ENCODE measurements around the gene UIMC1.

UIMC1 gene

DNA sequence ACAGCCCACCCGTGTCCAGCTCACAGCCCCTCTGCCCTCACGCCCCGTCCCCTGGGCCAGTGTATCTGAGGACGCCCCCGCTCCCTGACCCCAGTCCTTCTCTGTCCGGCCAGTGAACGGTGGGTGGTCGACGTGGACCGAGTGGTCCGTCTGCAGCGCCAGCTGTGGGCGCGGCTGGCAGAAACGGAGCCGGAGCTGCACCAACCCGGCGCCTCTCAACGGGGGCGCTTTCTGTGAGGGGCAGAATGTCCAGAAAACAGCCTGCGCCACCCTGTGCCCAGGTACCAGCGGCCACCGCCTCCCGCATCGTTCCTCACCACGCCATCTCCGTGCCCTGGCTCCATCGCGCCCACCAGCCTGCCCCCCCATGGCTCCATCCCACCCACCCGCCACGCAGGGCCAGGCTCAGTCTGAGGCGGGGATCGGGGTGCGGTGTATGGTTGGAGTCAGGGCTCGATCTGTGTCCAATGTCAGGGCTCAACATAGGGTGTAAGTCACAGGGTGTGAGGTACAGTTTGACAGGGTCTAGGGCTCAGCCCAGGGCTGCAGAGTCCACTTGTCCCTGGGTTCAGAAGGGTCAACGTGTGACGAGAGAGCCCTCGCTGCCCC lies 137.0 kb downstream of the UIMC1 start:
- no peak for DNase-seq

DNA sequence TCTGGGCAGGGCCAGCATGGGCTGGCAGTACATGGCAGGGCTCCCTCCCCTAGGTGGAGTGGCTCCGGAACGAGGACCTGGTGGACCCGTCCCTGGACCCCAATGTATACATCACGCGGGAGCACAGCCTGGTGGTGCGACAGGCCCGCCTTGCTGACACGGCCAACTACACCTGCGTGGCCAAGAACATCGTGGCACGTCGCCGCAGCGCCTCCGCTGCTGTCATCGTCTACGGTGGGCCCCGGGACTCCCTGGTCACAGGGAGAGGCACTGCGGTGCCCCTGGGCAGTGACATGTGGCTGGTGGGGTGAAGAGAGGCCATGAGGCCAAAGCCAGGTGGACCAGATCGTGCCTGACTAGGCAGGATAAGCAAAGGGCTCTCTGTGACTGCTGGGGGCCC lies 137.8 kb downstream of the UIMC1 start:
- DNase-seq: no peak

DNA sequence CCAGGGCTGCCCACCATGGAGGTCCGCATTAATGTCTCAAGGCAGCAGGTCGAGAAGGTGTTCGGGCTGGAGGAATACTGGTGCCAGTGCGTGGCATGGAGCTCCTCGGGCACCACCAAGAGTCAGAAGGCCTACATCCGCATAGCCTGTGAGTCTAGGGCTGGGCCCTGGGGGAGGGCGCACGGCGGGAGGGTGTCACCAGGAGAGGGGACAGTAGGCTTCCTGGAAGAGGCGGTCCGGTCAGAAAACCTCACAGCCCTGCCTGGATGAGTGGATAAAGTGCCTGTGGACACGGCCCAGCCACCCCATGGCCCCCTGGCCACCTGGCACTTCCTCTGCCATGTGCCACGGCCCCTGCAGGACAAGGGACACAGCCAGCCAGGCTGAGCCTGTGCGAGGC lies 138.5 kb downstream of the UIMC1 start:
- no peak for DNase-seq

DNA sequence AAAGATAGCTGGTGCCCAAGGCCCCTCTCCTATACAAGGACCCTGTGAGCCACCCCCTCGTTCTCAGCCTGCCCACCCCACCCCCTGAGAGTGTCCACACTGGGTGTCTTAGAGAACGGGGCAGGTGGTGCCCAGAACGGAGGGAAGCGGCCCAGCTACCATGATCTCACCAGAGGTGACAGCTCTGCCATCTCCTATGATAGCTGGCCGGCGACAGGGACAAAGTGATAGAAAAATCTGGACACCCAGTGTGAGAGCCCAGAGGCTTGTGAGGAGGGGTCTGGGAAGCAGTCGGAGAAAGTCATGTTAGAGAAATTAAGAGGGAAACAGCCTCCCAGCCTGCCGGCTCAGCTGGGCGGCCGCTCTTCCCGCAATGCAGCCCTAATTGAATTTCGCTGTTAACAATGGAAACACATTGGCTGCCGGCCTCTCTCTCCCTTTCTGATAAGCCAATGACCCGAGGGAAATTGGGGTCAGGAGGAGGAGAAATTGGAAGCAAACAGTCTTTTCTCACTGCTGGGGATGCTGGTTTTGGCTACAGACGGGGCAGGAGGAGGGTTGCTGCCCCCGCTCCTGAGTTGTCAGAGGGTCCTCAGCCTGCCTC lies 139.8 kb downstream of the UIMC1 start:
- no peak for DNase-seq

DNA sequence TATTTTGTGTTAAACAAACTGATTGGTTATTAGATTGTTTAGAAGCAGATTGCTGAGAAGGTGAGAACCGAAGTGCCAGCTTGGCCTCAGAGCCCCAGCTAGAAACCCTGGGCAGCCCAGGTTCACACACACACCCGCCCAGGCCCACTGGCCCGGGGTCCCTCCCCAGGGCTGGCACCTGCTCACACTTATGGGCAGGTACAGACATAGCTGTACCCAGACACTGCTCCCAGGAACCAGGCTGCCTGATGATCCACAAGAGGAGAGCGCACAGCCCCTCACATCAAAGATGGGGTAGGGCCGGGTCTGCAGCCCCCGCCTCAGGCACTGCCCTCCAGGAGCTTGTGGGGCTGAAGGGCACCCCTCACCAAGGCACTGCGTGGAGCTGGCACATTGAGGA lies 140.6 kb downstream of the UIMC1 start:
- DNase-seq: no peak

DNA sequence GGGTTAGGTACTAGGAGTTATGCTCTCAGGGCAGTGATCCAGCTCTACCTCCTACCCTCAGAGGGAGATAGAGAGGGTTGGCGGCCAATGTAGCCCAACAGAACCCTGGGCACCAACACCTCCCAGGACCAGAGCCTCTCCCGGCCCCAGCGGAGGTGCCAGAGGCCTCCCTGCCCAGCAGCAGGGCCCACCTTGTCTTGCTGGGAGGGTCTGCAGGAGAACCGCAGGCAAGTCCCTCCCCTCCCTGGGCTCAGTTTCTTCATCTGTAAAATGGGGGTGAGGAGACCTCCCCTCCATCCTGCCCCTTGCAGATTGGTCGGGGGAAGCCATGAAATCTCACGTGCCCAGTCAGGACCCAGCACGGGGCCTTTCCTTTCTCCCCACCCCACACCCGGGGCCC lies 141.8 kb downstream of the UIMC1 start:
- no peak for DNase-seq

DNA sequence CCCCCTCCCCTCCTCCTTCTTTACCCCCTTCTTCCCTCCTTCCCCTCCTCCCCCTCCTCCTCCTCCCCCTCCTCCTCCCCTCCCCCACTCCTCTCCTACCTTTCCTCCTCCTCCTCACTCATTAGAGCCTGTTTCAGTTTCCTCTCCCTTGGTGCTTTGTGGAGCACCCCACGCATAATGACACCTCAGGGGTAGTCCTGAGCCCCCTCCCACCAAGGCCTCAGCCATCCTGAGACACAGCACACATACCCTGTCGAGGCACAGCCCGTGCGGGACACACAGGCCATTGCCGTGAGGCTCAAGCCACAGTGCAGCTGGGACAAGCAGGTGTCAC lies 142.8 kb downstream of the UIMC1 start:
- no peak for DNase-seq

DNA sequence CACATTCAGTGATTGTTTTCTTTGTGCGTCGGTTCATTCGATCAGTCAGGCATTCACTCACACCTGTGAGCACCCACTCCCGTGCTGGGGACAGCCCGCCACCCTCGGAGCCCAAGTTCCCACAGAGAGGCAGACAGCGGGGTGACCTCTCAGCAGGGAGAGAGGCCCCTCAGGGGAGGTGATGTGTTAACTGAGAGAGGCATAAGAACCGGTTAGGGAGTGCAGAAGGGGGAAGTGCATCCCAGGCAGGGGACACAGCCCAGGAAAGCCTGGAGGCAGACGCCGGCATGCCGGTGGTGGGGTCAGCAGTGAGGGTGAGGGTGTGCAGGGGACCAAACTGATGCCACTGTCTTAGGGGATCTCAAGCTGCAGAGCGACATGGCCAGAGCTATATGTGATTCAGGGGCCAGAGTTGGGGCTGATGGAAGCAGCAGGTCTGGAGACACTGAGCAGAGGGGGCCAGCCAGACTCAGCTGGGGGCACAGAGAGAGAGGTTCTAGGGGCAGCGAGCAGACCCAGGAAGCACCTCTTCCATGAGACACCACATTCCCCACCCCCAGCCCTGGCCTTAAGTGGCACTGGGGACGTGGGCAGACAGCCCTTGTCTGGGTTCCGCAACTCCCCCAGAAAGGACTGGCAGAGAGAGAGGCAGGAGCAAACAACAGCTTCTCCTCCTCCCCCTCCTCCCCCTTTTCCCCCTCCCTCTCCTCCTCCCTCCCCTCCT lies 143.4 kb downstream of the UIMC1 start:
- DNase-seq: no peak

DNA sequence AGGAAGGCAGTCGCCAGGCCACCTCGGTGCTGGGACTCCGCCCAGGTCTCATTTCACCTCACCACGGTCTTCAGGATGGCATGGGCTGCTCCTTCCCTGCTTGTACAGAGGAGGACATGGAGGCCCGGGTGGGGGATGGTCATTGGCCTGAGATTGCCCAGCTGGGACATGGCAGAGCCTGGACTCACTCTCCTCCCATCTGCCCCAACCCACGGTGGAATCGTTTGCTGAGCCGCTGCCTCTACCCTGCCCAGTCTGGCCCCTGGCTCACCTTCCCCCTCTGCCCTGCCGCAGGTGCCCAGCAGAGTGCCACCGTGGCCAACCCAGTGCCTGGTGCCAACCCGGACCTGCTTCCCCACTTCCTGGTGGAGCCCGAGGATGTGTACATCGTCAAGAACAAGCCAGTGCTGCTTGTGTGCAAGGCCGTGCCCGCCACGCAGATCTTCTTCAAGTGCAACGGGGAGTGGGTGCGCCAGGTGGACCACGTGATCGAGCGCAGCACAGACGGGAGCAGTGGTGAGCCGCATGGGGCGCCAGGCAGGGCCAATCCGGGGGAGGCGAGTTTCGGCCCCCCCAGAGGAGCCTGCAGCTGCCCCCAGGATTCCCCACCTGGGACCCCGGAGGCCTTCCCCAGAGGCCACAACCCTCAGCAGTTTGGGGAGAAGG lies 144.1 kb downstream of the UIMC1 start:
- no peak for DNase-seq

DNA sequence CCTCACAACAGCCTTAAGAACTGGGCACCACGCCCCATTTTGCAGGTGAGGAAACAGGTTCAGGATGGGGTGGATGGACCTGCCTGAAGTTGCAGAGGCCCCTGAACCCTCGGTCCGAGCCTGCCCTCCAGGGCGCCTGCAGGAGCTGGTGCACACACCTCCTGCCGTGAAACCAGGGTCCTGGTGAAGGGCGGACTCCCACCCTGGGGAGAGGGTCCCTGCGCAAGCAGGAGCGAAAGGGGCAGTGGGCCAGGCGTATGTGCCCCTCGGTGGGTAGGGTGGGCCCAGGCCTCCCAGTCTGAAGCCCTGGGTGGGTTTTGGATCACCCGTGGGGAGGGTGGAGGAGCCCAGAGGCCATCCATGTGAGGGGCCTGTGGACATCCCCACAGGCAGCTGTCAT lies 145.3 kb downstream of the UIMC1 start:
- no peak for DNase-seq

DNA sequence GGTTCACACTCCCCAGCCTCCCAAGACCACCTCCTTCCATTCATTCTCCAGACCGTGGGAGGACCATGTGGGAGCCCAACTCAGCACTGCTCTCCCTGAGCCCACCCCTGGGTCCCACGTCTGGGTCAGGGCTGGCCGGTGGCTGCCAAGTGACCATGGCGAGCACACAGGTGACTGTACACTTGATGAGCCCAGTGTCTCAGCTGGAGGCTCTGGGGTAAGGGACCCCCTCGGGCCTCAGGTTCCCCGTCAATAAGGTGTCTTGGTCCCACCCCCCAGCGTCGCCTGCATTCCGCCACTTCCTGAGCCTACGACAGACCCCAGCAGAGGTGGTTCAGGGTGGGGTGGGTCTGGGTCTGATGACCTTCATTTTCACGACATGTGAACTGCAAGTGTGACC lies 146.2 kb downstream of the UIMC1 start:
- no peak for DNase-seq

DNA sequence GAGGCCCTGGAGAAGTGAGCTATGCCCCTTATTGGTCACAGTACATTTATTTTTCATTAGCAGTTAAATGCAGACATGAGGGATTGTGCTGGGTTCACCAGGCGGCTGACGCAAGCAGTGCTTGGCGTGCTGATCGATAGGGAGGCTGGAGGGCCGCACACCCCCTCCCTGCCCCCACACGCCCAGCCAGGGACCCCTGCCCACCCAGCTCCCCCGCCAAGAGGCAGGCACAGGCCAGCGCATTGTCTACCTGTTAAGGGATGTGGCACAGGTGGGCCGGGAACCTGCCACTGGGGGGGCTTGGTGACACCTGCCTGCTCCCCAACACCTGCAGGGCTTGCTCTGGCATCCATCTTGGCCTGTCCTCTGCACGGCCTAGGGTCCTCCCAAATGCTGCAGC lies 146.7 kb downstream of the UIMC1 start:
- DNase-seq: no peak

DNA sequence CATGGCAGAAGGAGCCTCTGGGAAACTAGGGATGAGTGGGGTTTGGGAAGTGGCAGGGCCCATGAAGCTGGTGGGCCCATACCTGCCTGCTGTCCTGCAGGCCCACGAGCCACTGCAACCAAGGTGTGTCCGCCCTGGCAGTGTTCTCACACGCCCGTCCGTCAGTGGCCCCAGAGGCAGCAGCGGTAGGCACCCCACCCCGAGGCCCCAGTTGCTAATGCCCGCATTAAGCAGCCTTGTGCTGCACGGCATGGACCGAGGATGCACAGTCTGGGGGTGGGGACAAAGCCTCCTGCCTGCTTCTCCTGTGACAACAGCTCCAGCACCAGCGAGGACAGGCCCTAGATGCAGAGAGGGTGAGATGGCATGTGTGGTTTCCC lies 148.7 kb downstream of the UIMC1 start:
- DNase-seq: no peak

DNA sequence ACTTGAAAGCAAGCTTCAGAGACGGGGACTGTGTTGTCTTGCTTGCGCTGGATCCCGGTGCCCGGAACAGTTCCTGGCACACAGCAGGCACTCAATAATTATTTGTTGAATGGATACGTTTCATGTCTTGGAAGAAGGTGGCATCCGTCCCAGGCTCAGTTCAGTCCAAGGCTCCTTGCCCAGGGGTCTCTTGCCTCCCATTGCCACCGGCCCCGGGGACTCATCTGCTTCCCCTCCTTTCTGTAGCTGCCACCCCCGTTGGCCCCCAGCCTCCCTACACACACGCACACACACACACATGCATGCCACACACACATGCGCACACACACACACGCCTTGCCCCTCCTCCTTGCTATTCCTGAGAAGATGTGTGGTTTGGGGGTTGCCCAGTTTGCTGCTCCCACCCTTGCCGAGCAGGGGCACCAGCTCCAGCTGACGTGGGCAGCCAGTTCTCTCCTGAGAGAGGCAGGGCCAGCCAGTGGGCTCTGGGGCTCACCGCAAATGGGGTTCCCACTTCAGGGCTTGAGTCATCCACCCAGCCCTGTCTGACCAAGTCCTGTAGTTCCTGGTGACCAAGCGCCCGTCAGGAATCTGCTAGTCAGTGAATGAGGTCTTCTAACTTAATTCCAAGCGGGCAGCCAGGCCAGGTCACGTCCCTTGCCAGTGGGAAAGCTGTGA lies 149.2 kb downstream of the UIMC1 start:
- DNase-seq: no peak

DNA sequence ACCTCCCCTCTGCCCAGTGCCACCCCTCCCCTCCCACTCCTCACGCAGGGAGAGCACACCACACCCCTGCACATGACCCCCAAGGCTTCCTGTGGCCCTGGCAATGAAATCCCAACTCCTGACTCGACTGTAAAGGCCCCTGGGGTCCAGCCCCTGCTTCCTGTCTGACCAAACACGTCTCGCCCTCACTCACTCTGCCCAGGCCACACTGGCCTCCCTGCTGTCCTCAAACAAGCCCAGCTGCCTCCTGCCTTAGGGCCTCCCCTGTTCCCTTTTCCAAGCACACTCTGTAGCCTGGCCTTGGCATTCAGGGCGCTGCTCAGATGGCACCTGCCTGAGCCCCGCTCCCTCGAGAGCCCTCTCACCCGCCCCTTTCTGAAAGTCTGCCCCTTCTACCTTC lies 149.8 kb downstream of the UIMC1 start:
- no peak for DNase-seq

DNA sequence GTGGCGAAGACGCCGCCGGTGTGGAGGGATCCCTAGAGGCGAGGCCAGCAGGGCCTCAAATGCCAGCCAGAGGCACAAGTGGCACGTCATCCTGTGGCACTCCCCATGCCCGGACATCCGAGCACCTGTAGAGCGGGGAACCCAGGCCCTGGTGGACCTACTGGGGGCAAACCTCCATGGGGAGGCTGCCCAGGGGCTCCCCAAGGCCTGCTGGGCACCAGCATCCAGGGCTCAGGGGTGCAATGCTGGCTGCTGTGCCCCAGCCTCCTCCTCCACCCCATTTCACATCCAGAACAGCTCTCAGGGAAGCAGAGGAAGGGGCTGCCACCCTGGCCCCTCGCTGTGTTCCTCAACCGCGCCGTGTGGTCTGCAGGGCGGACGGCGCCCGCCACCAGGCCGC lies 151.0 kb downstream of the UIMC1 start:
- no peak for DNase-seq
